MG63 (cell line): ENCODE data around the gene OTUD4. TPM values are rescaled to one million over a fixed set of nuclear protein-coding genes. Genes with fewer than 3 reads are reported as not detected.
"Not testable (repeated sequence)": the region's sequence is repeated elsewhere in the genome, so short reads cannot be mapped to it uniquely, and the experiment has no call there.

Experiments
- DNase-seq: peaks from one replicate; pipeline ENCODE4 v3.0.0-alpha.2; 2020
- H3K27me3 ChIP-seq: fragments of 250-450 bp; sonication (Bioruptor Pico); 2 replicates; pipeline ENCODE4 v1.5.1; 2020; ENCODE audit warnings: mild to moderate bottlenecking, moderate library complexity
- H3K36me3 ChIP-seq: fragments of 250-450 bp; sonication (Bioruptor Pico); 2 replicates; pipeline ENCODE4 v1.5.1; 2020; ENCODE audit warnings: mild to moderate bottlenecking, moderate library complexity
- H3K4me3 ChIP-seq: fragments of 250-450 bp; sonication (Bioruptor Pico); 2 replicates; pipeline ENCODE4 v1.5.1; 2020; ENCODE audit warnings: mild to moderate bottlenecking, moderate library complexity
- H3K9me3 ChIP-seq: fragments of 250-450 bp; sonication (Bioruptor Pico); 2 replicates; pipeline ENCODE4 v1.5.1; 2020; ENCODE audit warnings: mild to moderate bottlenecking, moderate library complexity
- total RNA-seq: library from RNA; depleted of rRNA; stranded (reverse); fragments of >200 nt; shearing (Covaris generic); gene quantifications from 2 replicates; pipeline ENCODE4 v1.2.3, GENCODE V29; 2014; ENCODE audit warnings: low replicate concordance; rRNA removed

OTUD4 gene, protein sequence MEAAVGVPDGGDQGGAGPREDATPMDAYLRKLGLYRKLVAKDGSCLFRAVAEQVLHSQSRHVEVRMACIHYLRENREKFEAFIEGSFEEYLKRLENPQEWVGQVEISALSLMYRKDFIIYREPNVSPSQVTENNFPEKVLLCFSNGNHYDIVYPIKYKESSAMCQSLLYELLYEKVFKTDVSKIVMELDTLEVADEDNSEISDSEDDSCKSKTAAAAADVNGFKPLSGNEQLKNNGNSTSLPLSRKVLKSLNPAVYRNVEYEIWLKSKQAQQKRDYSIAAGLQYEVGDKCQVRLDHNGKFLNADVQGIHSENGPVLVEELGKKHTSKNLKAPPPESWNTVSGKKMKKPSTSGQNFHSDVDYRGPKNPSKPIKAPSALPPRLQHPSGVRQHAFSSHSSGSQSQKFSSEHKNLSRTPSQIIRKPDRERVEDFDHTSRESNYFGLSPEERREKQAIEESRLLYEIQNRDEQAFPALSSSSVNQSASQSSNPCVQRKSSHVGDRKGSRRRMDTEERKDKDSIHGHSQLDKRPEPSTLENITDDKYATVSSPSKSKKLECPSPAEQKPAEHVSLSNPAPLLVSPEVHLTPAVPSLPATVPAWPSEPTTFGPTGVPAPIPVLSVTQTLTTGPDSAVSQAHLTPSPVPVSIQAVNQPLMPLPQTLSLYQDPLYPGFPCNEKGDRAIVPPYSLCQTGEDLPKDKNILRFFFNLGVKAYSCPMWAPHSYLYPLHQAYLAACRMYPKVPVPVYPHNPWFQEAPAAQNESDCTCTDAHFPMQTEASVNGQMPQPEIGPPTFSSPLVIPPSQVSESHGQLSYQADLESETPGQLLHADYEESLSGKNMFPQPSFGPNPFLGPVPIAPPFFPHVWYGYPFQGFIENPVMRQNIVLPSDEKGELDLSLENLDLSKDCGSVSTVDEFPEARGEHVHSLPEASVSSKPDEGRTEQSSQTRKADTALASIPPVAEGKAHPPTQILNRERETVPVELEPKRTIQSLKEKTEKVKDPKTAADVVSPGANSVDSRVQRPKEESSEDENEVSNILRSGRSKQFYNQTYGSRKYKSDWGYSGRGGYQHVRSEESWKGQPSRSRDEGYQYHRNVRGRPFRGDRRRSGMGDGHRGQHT
- total RNA-seq, result 5.2 and 21.9 TPM in 2 replicates

DNA sequence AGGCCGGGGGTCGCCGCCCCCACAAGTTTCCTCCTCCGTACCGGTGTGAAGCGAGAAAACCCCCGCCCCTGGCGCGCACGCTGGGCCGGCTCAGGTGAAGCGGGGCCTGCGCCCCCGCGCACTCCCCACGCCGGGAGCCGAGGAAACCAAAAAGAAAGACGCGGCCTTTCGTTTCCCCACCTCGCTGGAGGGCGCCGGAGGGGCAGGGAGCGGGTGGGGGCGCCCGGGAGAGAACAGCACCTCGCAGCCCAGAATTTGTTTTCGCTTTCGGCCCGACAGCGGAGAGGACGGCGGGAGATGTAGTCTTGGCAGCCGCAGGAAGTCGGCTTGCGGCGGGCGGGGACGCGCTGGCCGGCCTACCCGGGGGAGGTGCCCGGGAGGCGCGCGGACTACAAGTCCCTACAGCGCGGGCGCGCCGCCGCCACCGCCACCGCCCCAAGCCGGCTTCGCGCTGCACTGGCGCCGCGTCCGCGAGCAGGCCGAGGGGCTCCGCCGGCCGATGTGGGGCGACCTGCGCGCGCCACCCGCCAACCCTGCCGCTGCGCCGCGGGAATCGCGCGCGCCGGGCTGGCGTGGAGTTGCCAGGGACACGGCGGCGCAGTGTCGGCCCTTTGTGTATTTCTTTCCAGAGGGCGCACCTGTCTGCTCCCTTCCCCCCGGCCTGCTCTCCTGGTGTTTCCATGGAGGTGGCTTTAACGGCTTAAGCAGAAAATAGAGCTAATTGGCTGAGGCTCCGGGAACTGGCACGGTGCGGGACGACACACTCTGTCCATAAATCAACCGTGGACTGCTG, at the start of gene OTUD4:
Gene OTUD4 (minus strand): TSS at position 292 of the 793 bp plus-strand sequence. CDS start 616 bp downstream, outside the sequence.
- Histone ChIP-seq H3K9me3 (no peaks in the 10 kb centered on the region), H3K4me3 (peak within 1 kb of the TSS; percentile 85), H3K36me3 (peaks cover 4% of the 10 kb centered on the region; the same call in 1 of the 2 replicates), H3K27me3 (no peaks in the 10 kb centered on the region)
- DNase-seq, result peak; percentile 92

DNA sequence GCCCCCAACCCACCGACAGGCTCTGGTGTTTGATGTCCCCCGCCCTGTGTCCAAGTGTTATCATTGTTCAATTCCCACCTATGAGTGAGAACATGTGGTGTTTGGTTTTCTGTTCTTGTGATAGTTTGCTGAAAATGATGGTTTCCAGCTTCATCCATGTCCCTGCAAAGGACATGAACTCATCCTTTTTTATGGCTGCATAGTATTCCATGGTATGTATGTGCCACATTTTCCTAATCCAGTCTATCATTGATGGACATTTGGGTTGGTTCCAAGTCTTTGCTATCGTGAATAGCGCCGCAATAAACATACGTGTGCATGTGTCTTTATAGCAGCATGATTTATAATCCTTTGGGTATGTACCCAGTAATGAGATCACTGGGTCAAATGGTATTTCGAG, 42.8 kb upstream of the OTUD4 start:
- H3K9me3 ChIP-seq, H3K36me3 ChIP-seq, H3K4me3 ChIP-seq, DNase-seq, H3K27me3 ChIP-seq: not testable (repeated sequence)

DNA sequence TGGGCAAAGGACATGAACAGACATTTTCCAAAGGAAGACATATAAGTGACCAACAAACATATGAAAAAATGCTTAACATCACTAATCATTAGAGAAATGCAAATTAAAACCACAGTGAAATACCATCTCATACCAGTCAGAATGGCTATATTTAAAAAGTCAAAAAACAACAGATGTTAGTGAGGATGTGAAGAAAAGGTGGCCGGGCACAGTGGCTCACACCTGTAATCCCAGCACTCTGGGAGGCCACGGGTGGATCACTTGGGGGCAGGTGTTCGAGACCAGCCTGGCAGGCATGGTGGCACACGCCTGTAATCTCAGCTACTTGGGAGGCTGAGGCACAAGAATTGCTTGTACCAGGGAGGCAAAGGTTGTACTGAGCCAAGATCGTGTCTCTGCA, 41.1 kb upstream of the OTUD4 start:
- DNase-seq, H3K27me3 ChIP-seq, H3K9me3 ChIP-seq, H3K36me3 ChIP-seq, H3K4me3 ChIP-seq: not testable (repeated sequence)

DNA sequence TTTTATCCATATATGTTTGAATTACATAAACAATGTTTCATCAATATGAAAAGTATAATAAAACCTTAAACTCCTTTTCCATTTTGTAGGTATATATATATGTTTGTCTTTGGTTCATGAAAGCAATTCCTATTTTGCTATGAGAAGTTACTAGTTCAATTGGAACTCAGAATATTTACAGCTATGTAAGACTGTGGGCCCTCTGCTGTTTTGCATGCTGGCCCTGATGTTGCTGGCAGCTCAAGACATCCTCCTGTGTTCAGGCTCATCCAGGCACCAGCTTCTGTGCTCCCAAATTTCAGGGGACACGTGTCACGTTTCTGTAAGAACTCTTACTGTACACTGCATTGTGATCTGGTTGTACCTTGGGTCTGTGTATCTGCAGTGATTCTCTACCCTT, 38.7 kb upstream of the OTUD4 start:
- no peaks in the 10 kb centered on the region for H3K9me3 ChIP-seq
- no peak overlapping the region for H3K4me3 ChIP-seq
- H3K36me3 ChIP-seq, result no peaks in the 10 kb centered on the region
- no peaks in the 10 kb centered on the region for H3K27me3 ChIP-seq
- no peak for DNase-seq

DNA sequence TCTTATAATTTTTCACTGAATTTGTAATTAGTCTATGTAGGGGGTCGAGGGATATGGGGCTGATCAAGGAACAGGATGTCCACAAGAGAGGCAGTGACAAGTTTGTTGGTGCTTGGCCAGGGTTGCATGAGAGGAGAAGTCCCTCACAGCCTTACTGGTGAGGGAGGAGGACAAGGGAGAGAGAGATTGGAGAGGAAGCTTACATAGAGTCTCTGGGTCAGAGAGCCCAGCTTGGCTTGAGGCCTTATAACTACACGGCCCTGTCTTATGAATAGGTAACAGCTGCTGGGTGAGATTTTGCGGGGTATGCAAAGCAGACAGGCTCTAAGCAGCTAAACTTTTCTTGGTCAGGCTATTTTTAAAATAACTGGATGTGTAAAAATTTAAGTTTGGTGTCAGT, 37.9 kb upstream of the OTUD4 start:
- Histone ChIP-seq H3K27me3 (no peaks in the 10 kb centered on the region), H3K9me3 (no peaks in the 10 kb centered on the region), H3K4me3 (no peak overlapping the region), H3K36me3 (no peaks in the 10 kb centered on the region)
- DNase-seq, result no peak

DNA sequence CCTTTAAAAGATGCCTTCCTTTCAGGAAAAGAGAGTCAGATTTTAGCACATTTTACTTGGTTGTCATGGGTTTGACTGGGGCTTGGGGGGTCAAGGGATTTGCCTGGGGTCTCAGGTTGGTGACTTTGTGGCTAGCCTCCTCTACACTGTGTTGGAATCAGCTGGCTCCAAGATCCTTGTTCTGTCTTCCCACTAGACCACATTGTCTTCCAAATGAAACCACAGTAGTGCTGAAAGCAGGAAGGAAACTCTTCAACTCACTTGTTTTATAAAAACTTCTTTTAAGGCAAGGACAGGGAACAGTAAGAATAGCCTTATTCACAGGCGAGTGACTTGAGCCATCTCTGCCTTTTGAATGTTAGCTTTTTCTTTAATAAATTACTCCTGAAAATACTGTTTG, 37.0 kb upstream of the OTUD4 start:
- H3K9me3 ChIP-seq, result no peaks in the 10 kb centered on the region
- H3K27me3 ChIP-seq, result no peaks in the 10 kb centered on the region
- no peak for DNase-seq
- H3K4me3 ChIP-seq, result no peak overlapping the region
- no peaks in the 10 kb centered on the region for H3K36me3 ChIP-seq

DNA sequence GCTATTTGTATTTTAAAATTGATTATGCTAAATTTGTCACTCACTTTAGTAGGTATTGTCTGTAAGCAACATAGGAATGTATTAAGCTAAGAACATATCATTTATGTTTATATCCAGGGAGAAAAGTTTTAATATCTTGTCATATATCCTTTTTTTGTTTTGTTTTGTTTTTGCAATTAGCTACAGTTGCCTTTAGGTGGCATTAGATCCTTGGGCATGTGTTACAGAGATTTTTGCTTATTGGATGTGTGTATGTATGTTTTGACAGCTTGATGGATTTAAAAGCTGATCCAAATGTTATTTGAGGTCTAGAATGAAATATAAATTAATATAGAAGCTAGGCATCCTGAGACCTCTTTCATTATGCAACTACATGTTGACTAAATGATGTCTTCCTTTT, 36.1 kb upstream of the OTUD4 start:
- no peaks in the 10 kb centered on the region for H3K36me3 ChIP-seq
- H3K4me3 ChIP-seq, result no peak overlapping the region
- no peaks in the 10 kb centered on the region for H3K9me3 ChIP-seq
- no peaks in the 10 kb centered on the region for H3K27me3 ChIP-seq
- DNase-seq, result no peak

DNA sequence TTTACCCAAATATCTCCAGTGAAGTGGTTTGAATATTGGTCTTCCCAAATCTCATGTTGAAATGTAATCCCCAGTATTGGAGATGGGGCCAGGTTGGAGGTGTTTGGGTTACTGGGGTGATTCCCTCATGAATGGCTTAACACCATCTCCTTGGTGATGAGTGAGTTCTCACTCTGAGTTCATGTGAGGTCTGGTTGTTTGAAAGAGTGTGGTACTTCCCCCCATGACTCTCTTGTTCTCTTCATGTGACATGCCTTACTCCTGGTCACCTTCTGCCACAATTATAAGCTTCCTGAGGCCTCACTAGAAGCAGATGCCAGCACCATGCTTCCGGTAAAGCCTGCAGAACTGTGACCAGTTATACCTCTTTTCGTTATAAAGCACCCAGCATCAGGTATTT, 32.9 kb upstream of the OTUD4 start:
- no peaks in the 10 kb centered on the region for H3K27me3 ChIP-seq
- DNase-seq, result no peak
- H3K36me3 ChIP-seq, result no peaks in the 10 kb centered on the region
- H3K9me3 ChIP-seq, result no peaks in the 10 kb centered on the region
- no peak overlapping the region for H3K4me3 ChIP-seq

DNA sequence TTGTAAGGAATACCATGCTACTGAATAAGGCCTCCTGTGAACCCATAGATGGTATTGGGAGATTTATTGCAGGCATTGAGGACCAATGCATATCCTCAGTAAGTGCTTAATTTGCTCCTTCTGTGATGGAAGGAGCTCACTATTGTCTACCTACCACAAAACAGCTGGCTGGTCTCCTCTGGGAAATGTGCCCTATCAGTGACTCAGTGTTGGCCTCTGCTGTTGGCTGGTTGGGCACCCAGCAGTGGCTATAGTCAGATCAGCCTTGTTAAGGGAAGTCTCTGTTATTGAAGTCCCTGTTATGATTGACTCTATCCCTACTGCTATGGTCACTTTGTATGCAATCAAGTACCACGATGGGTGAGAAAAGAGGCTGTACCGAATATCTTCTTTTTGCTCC, 27.5 kb upstream of the OTUD4 start:
- no peak overlapping the region for H3K4me3 ChIP-seq
- no peaks in the 10 kb centered on the region for H3K36me3 ChIP-seq
- no peaks in the 10 kb centered on the region for H3K9me3 ChIP-seq
- DNase-seq, result peak; percentile 2
- H3K27me3 ChIP-seq, result no peaks in the 10 kb centered on the region

DNA sequence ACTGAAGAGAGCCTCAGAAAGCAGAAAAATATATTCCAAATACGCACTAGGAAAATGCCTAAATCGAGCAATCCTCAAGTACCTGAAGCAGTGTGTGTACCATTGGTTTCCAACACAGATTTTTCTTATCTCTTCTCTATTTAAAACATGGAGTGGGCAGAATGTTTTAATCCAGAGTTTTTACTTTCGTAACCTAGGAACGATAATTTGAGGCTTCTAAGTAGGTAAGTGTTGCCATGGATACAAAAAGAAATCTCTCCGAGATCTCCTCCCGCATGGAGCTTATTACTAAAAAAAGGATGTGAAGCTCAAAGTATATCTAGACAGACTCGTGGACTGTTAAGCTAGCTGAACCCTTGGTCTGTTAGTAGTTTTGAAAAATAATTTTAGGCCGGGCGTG, 23.0 kb upstream of the OTUD4 start:
- Histone ChIP-seq H3K27me3 (no peaks in the 10 kb centered on the region), H3K4me3 (no peak overlapping the region), H3K36me3 (no peaks in the 10 kb centered on the region), H3K9me3 (no peaks in the 10 kb centered on the region)
- DNase-seq, result no peak

DNA sequence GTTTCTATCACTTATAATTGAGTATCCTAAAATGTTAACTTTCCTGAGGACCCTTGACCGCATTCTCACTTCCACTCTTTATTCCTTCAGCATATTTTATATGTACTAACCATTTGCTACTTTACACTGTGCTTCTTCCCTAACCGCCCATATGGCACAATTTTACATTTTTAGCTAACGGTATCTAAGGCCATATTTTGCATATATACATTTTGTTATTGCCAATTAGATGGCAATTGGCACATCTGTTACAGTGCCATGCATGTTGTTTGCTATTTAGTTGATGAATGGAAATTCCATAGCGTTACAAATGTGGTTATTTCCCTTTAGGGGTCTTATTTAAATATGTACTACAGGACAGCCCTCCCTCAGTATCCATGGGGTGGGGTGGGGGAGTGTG, 20.0 kb upstream of the OTUD4 start:
- DNase-seq, result no peak
- Histone ChIP-seq H3K4me3 (no peak overlapping the region), H3K36me3 (no peaks in the 10 kb centered on the region), H3K9me3 (no peaks in the 10 kb centered on the region), H3K27me3 (no peaks in the 10 kb centered on the region)

DNA sequence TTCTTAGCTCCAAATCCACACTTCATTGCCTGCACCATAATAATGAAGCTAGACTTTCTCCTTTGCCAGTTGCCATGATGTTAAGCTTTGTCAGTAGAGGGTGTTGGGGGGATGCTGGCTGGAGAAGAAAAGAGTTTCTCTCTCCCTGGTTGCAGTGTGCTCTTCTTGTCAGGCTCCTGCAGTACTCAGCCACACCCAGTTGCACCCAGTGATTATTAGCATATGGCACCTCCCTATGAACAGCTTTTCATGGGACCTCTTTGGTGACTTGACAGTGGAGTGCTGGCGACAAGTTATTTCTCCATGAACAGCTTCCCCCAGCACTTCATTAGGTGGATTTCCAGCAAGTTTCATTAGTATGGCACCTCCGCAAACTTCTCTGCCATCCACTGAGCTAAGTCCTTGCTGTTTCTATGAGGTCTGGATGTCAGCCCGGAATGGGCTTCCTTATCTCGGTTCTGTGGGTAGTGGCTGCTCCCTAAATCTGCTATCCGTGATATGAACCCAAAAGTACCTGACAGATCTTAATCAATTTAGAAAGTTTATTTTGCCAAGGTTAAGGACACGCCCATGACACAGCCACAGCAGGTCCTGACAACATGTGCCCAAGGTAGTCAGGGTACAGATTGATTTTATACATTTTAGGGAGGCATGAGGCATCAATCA, 18.8 kb upstream of the OTUD4 start:
- H3K27me3 ChIP-seq, result no peaks in the 10 kb centered on the region
- H3K4me3 ChIP-seq, result no peak overlapping the region
- H3K36me3 ChIP-seq, result no peaks in the 10 kb centered on the region
- H3K9me3 ChIP-seq, result no peaks in the 10 kb centered on the region
- no peak for DNase-seq

DNA sequence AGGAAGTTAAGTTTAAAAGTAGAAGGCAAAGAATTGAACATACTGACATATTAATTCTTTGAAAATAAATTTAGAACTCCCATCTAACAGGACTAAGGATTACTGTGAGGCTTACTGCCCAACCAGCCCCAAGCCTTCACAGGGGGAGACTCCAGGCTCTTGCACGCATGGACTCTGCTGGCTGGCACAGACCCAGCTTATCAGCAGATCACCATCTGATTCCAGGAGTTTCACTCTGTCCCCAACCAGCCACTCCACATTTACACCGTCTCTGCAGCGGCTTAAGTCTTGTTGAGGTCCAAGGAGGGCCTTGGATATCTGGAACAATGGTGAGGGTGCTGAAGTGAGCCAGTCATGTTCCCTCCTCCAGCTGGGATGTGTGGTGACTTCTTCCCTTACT, 16.4 kb upstream of the OTUD4 start:
- Histone ChIP-seq H3K4me3 (no peak overlapping the region), H3K36me3 (no peaks in the 10 kb centered on the region), H3K27me3 (no peaks in the 10 kb centered on the region), H3K9me3 (no peaks in the 10 kb centered on the region)
- no peak for DNase-seq

DNA sequence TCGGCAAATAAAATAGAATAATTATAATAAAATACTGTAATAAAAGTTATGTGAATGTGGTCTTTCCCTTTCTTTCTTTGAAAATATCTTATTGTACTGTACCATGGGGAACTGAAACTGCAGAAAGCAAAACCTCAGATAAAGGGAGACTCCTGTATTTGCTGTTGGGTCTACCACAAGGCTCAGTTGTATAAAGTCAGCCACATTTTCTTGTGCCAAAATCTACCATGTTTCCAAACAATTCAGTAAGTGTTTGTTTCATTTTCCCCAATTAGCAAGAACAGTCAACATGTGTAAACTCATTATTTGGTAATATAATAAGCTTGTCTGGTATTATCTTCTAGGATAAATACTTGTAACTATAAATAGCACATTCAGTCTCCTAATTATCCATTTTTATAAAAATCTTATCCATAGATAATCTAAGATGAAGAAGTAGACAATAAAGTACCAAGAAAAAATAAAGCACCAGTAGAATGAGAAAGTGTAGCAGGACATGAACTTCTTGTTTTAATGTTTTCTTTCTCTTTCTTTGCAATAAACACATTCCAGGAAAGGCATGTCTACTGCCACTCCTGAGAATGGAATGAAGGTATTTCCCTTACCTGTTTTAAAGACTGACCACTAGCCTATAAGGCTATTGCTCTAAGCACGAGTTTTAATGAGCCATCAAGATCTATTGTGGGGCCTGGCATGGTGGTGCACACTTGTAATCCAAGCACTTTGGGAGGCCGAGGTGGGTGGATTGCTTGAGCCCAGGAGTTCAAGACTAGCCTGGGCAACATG, 15.0 kb upstream of the OTUD4 start:
- no peak overlapping the region for H3K4me3 ChIP-seq
- no peaks in the 10 kb centered on the region for H3K9me3 ChIP-seq
- no peak for DNase-seq
- H3K36me3 ChIP-seq, result no peaks in the 10 kb centered on the region
- H3K27me3 ChIP-seq, result no peaks in the 10 kb centered on the region

DNA sequence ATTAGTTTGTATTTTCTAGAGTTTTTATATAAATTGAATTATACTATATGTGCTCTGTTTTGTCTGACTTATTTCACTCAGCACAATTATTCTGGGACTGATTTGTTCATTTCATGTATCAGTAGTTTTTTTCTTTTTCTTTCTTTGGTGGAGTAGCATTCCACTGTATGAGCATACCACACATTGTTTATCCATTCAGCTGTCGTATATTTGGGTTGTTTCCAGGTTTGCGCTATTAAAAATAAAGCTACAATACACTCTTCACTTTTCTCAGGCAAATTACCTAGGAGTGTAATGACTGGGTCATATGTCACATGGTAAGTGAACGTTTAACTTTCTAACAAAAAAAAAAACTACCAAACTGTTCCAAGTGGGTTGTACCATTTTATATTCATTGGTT, 9.6 kb upstream of the OTUD4 start:
- Histone ChIP-seq H3K36me3 (no peaks in the 10 kb centered on the region), H3K27me3 (no peaks in the 10 kb centered on the region), H3K4me3 (no peak overlapping the region), H3K9me3 (no peaks in the 10 kb centered on the region)
- no peak for DNase-seq
